SW 1271 (cell line): ENCODE measurements around the gene PTPRU.

Source experiments
- DNase-seq, 2 experiments: peaks; one replicate each; lab custom pipeline; 2025; lab: John Stamatoyannopoulos, UW

Gene PTPRU

GRCh38 chr1:29235955-29236711 lies at the start of gene PTPRU:
Gene PTPRU (plus strand): TSS chr1:29236522. CDS start chr1:29236645, 123 bp downstream.
- peak in 1 of 2 experiments; percentile 34 for DNase-seq

GRCh38 chr1:29186707-29187106 lies 49.6 kb upstream of the PTPRU start:
- DNase-seq, result no peak

GRCh38 chr1:29190718-29191117 lies 45.6 kb upstream of the PTPRU start:
- DNase-seq, result no peak

- no peak for DNase-seq
Measured at GRCh38 chr1:29193879-29194455, 42.4 kb upstream of the PTPRU start.

GRCh38 chr1:29195881-29196291 lies 40.4 kb upstream of the PTPRU start:
- DNase-seq, result no peak

- DNase-seq, result no peak
Measured at GRCh38 chr1:29196863-29197589, 39.3 kb upstream of the PTPRU start.

- peak in 1 of 2 experiments; percentile 43 for DNase-seq
Measured at GRCh38 chr1:29197590-29197924, 38.8 kb upstream of the PTPRU start.

- DNase-seq, result no peak
Measured at GRCh38 chr1:29197993-29198392, 38.3 kb upstream of the PTPRU start.

- no peak for DNase-seq
Measured at GRCh38 chr1:29200906-29201594, 35.3 kb upstream of the PTPRU start.

GRCh38 chr1:29201595-29202051 lies 34.7 kb upstream of the PTPRU start:
- DNase-seq, result no peak

GRCh38 chr1:29202053-29202452 lies 34.3 kb upstream of the PTPRU start:
- DNase-seq, result no peak

GRCh38 chr1:29202584-29203340 lies 33.6 kb upstream of the PTPRU start:
- DNase-seq, result peak; percentile 79 to 93

- no peak for DNase-seq
Measured at GRCh38 chr1:29208442-29208841, 27.9 kb upstream of the PTPRU start.

GRCh38 chr1:29209173-29209572 lies 27.1 kb upstream of the PTPRU start:
- no peak for DNase-seq

- no peak for DNase-seq
Measured at GRCh38 chr1:29210278-29211085, 25.8 kb upstream of the PTPRU start.

GRCh38 chr1:29211086-29212030 lies 25.0 kb upstream of the PTPRU start:
- DNase-seq, result no peak

GRCh38 chr1:29213055-29213454 lies 23.3 kb upstream of the PTPRU start:
- DNase-seq, result no peak

GRCh38 chr1:29217633-29218032 lies 18.7 kb upstream of the PTPRU start:
- no peak for DNase-seq

- DNase-seq, result no peak
Measured at GRCh38 chr1:29218223-29218622, 18.1 kb upstream of the PTPRU start.

GRCh38 chr1:29221296-29221695 lies 15.0 kb upstream of the PTPRU start:
- no peak for DNase-seq
